ENCODE results near the gene ALOX5AP. TPM values are rescaled to one million over a fixed set of nuclear protein-coding genes. Genes with fewer than 3 reads are reported as not detected.

The ALOX5AP gene
- total RNA-seq: 5.7 TPM

DNA sequence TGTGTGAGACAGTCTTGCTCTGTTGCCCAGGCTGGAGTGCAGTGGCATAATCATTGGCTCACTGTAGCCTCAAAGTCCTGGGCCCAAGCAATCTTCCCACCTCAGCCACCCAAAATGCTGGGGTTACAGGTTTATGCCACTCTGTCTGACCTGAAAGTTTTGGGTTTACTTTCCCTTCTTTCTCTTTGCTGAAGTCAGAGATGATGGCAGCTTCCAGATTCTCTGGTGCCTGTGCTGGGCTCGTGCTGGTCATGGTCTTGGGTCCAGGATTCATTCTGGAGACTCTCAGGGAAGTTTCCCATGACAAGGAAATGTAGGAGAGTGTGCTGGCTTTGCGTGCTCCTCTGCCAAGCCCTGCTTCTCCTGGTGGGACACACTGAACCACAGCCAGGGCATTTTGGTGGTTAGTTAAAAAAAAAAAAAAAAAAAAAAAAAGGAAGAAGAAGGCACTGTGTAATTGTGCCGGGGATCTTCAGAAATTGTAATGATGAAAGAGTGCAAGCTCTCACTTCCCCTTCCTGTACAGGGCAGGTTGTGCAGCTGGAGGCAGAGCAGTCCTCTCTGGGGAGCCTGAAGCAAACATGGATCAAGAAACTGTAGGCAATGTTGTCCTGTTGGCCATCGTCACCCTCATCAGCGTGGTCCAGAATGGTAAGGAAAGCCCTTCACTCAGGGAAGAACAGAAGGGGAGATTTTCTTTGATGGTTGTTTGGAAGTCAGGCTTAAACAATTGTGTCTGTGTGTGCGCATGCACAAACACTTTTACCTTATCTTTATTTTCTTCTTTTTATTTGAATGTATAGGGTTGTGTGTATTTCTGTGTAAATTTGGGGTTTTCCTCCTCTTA is at the start of gene ALOX5AP:
TSS of gene ALOX5AP (plus strand) at position 519 of the 847 bp plus-strand sequence. CDS start at position 582, 63 bp downstream.
- intact Hi-C loops (cut with DNase I): no loop called here
- Histone ChIP-seq H3K4me3 (peak within 1 kb of the TSS; percentile 8 to 27), H3K36me3 (no peaks in the 10 kb centered on the region), H3K27ac (peak within 1 kb of the TSS in 1 of 2 donors; percentile 22), H3K4me1 (no peaks in the 10 kb centered on the region), H3K9me3 (no peaks in the 10 kb centered on the region), H3K27me3 (no peaks in the 10 kb centered on the region)
- DNase-seq (ENCODE audit: low spot score in 2 of 2): no peak
- TF ChIP-seq, protein P1, sequence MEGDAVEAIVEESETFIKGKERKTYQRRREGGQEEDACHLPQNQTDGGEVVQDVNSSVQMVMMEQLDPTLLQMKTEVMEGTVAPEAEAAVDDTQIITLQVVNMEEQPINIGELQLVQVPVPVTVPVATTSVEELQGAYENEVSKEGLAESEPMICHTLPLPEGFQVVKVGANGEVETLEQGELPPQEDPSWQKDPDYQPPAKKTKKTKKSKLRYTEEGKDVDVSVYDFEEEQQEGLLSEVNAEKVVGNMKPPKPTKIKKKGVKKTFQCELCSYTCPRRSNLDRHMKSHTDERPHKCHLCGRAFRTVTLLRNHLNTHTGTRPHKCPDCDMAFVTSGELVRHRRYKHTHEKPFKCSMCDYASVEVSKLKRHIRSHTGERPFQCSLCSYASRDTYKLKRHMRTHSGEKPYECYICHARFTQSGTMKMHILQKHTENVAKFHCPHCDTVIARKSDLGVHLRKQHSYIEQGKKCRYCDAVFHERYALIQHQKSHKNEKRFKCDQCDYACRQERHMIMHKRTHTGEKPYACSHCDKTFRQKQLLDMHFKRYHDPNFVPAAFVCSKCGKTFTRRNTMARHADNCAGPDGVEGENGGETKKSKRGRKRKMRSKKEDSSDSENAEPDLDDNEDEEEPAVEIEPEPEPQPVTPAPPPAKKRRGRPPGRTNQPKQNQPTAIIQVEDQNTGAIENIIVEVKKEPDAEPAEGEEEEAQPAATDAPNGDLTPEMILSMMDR (IDR thresholded peaks at IDR 0.05): no peak

GRCh38 chr13:30685987-30686386 is 49.4 kb upstream of the ALOX5AP start:
- DNase-seq (ENCODE audit: low spot score in 2 of 2): no peak
- no peaks in the 10 kb centered on the region for H3K36me3 ChIP-seq
- H3K4me3 ChIP-seq: no peak overlapping the region
- no peaks in the 10 kb centered on the region for H3K9me3 ChIP-seq
- intact Hi-C loops (cut with DNase I): no loop called here
- H3K4me1 ChIP-seq: peaks cover 0 to 3% of the 10 kb centered on the region in 2 donors
- TF ChIP-seq, protein P1 (IDR thresholded peaks at IDR 0.05): no peak
- no peak overlapping the region for H3K27ac ChIP-seq
- H3K27me3 ChIP-seq: no peaks in the 10 kb centered on the region

GRCh38 chr13:30687601-30688000 is 47.7 kb upstream of the ALOX5AP start:
- no peak overlapping the region for H3K27ac ChIP-seq
- TF ChIP-seq, protein P1 (IDR thresholded peaks at IDR 0.05): no peak
- H3K36me3 ChIP-seq: no peaks in the 10 kb centered on the region
- no peak overlapping the region for H3K4me3 ChIP-seq
- intact Hi-C loops (cut with DNase I): no loop called here
- H3K27me3 ChIP-seq: no peaks in the 10 kb centered on the region
- peaks cover 0 to 3% of the 10 kb centered on the region in 2 donors for H3K4me1 ChIP-seq
- no peak for DNase-seq (ENCODE audit: low spot score in 2 of 2)
- no peaks in the 10 kb centered on the region for H3K9me3 ChIP-seq

DNA sequence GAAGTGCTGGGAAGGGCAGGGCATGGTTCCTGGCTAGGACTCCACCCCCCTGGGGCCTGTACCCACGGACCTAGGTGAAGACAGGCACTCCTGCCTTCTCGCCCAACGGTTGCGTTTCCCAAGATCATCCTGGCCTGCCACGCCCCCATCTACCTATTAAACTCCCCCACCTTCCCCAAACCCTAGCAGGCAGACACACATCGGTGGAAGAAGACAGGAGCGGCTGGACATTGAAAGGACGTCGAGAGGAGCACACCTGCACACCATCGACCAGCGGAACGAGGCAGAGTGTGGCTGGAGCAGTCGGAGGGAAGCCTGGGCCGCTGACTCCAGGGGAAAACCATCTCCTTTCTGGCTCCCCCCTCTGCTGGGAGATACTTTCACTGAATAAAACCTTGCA is 45.6 kb upstream of the ALOX5AP start:
- Histone ChIP-seq H3K9me3 (no peaks in the 10 kb centered on the region), H3K36me3 (no peaks in the 10 kb centered on the region), H3K4me1 (peaks cover 0 to 3% of the 10 kb centered on the region in 2 donors), H3K4me3 (peak overlapping the region; percentile 32 to 68), H3K27me3 (no peaks in the 10 kb centered on the region), H3K27ac (peak overlapping the region; percentile 31 to 55)
- DNase-seq (ENCODE audit: low spot score in 2 of 2): peak in 1 of 2 donors; percentile 51
- TF ChIP-seq, protein P1 (IDR thresholded peaks at IDR 0.05): no peak
- intact Hi-C loops (cut with DNase I): no loop called here

DNA sequence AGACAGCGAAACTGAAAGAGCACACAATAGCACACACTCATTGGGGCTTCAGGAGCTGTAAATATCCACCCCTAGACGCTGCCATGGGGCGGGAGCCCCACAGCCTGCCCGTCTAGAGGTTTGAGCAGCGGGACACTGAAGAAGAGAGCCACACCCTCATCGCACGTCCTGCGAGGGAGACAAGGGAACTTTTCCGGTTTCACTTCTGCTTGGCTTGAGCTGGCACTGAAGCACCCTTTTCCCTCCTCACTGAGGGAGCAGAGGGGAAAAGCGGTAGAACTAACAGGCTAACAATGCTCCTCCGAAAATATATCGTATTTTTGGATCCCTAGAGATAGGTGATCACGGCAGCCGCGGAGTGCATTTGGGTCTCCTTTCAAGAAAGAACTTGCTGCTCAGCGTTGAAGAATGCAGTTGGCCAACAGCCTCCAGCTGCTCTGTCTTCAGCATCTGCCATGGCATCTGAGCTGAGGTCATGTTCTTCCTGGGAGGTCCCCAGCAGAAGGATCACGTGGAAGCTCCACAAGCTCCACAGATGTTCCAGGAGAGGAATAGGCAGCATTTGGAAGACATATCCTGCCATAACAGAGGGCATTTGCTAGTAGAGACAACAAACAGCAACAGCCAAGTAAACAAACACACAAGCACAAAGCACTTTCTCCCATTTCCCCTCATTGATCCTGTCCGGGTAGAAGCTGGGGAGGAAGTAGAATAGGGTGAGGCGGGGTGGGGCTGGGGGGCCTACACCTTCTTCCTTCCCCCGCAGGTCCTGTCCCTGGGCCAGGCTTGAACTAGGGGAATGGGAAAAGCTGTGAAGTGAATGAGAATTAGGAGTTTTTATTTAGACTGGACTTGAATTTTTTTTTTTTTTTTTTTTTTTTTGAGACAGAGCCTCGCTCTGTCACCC is 44.8 kb upstream of the ALOX5AP start:
- Histone ChIP-seq H3K9me3 (no peaks in the 10 kb centered on the region), H3K36me3 (no peaks in the 10 kb centered on the region), H3K4me3 (peak overlapping the region; percentile 32 to 68), H3K4me1 (peaks cover 0 to 3% of the 10 kb centered on the region in 2 donors), H3K27ac (peak overlapping the region; percentile 31 to 55), H3K27me3 (no peaks in the 10 kb centered on the region)
- TF ChIP-seq, protein P1 (IDR thresholded peaks at IDR 0.05): no peak
- DNase-seq (ENCODE audit: low spot score in 2 of 2): peak; percentile 56 to 77
- intact Hi-C loops (cut with DNase I): no loop called here
